ENCODE data around the gene C19orf38. TPM values are rescaled to one million over a fixed set of nuclear protein-coding genes. Genes with fewer than 3 reads are reported as not detected.
A peak's percentile ranks its signal among the peaks of the same experiment; 100 is the strongest.

The C19orf38 gene
- total RNA-seq, 1 experiment from 2014 or later: not detected

GRCh38 chr19:10836479-10837330 lies 11.5 kb upstream of the C19orf38 start (continued):
- TF ChIP-seq, protein P1, sequence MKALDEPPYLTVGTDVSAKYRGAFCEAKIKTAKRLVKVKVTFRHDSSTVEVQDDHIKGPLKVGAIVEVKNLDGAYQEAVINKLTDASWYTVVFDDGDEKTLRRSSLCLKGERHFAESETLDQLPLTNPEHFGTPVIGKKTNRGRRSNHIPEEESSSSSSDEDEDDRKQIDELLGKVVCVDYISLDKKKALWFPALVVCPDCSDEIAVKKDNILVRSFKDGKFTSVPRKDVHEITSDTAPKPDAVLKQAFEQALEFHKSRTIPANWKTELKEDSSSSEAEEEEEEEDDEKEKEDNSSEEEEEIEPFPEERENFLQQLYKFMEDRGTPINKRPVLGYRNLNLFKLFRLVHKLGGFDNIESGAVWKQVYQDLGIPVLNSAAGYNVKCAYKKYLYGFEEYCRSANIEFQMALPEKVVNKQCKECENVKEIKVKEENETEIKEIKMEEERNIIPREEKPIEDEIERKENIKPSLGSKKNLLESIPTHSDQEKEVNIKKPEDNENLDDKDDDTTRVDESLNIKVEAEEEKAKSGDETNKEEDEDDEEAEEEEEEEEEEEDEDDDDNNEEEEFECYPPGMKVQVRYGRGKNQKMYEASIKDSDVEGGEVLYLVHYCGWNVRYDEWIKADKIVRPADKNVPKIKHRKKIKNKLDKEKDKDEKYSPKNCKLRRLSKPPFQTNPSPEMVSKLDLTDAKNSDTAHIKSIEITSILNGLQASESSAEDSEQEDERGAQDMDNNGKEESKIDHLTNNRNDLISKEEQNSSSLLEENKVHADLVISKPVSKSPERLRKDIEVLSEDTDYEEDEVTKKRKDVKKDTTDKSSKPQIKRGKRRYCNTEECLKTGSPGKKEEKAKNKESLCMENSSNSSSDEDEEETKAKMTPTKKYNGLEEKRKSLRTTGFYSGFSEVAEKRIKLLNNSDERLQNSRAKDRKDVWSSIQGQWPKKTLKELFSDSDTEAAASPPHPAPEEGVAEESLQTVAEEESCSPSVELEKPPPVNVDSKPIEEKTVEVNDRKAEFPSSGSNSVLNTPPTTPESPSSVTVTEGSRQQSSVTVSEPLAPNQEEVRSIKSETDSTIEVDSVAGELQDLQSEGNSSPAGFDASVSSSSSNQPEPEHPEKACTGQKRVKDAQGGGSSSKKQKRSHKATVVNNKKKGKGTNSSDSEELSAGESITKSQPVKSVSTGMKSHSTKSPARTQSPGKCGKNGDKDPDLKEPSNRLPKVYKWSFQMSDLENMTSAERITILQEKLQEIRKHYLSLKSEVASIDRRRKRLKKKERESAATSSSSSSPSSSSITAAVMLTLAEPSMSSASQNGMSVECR (CRISPR knock-in tag; IDR thresholded peaks at IDR 0.05; ENCODE audit: borderline replicate concordance): peak; percentile 95
- no peak for TF ChIP-seq GRHL2 (CRISPR knock-in tag; IDR thresholded peaks at IDR 0.05; ENCODE audit: insufficient replicate concordance, severe bottlenecking)
- TF ChIP-seq E2F5 (CRISPR knock-in tag; IDR thresholded peaks at IDR 0.05): peak; percentile 90
- peak; percentile 94 for TF ChIP-seq TEAD1 (CRISPR knock-in tag; IDR thresholded peaks at IDR 0.05)
- TF ChIP-seq ZNF671 (CRISPR knock-in tag; IDR thresholded peaks at IDR 0.05): no peak
- TF ChIP-seq NFYB (CRISPR knock-in tag; conservative IDR thresholded peaks at IDR 0.05; ENCODE audit: low read depth): peak; percentile 42; the same call in 1 of the 2 replicates
- TF ChIP-seq ZNF263 (CRISPR knock-in tag; IDR thresholded peaks at IDR 0.05; ENCODE audit: low read depth): peak; percentile 34; the same call in 1 of the 2 replicates
- TF ChIP-seq ZNF232 (CRISPR knock-in tag; IDR thresholded peaks at IDR 0.05): peak; percentile 92
- TF ChIP-seq, protein P2, sequence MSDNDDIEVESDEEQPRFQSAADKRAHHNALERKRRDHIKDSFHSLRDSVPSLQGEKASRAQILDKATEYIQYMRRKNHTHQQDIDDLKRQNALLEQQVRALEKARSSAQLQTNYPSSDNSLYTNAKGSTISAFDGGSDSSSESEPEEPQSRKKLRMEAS (CRISPR knock-in tag; IDR thresholded peaks at IDR 0.05): peak; percentile 100
- no peak for TF ChIP-seq ZSCAN18 (CRISPR knock-in tag; IDR thresholded peaks at IDR 0.05)
- TF ChIP-seq CREM (CRISPR knock-in tag; IDR thresholded peaks at IDR 0.05): peak; percentile 72; the same call in 1 of the 2 replicates
- TF ChIP-seq OVOL2 (CRISPR knock-in tag; IDR thresholded peaks at IDR 0.05; ENCODE audit: borderline replicate concordance): no peak
- TF ChIP-seq, protein P3, sequence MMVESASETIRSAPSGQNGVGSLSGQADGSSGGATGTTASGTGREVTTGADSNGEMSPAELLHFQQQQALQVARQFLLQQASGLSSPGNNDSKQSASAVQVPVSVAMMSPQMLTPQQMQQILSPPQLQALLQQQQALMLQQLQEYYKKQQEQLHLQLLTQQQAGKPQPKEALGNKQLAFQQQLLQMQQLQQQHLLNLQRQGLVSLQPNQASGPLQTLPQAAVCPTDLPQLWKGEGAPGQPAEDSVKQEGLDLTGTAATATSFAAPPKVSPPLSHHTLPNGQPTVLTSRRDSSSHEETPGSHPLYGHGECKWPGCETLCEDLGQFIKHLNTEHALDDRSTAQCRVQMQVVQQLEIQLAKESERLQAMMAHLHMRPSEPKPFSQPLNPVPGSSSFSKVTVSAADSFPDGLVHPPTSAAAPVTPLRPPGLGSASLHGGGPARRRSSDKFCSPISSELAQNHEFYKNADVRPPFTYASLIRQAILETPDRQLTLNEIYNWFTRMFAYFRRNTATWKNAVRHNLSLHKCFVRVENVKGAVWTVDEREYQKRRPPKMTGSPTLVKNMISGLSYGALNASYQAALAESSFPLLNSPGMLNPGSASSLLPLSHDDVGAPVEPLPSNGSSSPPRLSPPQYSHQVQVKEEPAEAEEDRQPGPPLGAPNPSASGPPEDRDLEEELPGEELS (CRISPR knock-in tag; IDR thresholded peaks at IDR 0.05): peak; percentile 92
- TF ChIP-seq, protein P4, sequence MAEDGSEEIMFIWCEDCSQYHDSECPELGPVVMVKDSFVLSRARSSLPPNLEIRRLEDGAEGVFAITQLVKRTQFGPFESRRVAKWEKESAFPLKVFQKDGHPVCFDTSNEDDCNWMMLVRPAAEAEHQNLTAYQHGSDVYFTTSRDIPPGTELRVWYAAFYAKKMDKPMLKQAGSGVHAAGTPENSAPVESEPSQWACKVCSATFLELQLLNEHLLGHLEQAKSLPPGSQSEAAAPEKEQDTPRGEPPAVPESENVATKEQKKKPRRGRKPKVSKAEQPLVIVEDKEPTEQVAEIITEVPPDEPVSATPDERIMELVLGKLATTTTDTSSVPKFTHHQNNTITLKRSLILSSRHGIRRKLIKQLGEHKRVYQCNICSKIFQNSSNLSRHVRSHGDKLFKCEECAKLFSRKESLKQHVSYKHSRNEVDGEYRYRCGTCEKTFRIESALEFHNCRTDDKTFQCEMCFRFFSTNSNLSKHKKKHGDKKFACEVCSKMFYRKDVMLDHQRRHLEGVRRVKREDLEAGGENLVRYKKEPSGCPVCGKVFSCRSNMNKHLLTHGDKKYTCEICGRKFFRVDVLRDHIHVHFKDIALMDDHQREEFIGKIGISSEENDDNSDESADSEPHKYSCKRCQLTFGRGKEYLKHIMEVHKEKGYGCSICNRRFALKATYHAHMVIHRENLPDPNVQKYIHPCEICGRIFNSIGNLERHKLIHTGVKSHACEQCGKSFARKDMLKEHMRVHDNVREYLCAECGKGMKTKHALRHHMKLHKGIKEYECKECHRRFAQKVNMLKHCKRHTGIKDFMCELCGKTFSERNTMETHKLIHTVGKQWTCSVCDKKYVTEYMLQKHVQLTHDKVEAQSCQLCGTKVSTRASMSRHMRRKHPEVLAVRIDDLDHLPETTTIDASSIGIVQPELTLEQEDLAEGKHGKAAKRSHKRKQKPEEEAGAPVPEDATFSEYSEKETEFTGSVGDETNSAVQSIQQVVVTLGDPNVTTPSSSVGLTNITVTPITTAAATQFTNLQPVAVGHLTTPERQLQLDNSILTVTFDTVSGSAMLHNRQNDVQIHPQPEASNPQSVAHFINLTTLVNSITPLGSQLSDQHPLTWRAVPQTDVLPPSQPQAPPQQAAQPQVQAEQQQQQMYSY (CRISPR knock-in tag; IDR thresholded peaks at IDR 0.05): peak; percentile 56; the same call in 1 of the 2 replicates
- TF ChIP-seq, protein P5, sequence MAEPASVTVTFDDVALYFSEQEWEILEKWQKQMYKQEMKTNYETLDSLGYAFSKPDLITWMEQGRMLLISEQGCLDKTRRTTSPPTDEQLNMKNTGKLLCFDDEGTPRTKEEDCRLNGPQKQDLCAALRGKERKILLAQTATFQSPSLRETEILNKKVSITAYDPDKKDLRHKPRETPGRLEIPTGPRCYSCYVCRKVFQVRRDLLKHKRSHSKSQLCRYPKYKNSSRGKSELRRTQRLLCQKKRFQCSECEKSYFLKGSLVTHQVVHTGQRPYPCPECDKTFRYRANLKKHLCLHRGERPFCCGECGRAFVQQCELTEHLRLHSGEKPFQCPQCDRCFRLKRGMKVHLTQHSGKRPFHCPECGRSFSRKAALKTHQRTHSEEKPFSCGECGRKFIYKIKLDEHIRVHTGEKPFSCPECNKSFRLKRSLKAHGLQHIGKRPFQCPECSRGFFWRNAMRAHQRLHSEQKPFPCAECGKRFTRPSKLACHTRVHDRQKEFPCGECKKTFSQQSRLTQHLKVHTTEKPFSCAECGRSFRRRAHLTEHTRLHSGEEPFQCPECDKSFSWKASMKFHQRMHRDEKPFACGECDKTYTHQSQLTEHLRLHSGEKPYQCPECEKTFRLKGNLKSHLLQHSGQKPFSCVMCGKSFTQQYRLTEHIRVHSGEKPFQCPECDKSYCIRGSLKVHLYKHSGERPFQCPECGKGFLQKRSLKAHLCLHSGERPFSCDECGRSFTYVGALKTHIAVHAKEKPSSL (CRISPR knock-in tag; conservative IDR thresholded peaks at IDR 0.05): no peak
- TF ChIP-seq ERG (CRISPR knock-in tag; IDR thresholded peaks at IDR 0.05): peak; percentile 3; the same call in 1 of the 2 replicates
- no peak for TF ChIP-seq KAT7 (CRISPR knock-in tag; IDR thresholded peaks at IDR 0.05; ENCODE audit: borderline replicate concordance)
- TF ChIP-seq, protein P6, sequence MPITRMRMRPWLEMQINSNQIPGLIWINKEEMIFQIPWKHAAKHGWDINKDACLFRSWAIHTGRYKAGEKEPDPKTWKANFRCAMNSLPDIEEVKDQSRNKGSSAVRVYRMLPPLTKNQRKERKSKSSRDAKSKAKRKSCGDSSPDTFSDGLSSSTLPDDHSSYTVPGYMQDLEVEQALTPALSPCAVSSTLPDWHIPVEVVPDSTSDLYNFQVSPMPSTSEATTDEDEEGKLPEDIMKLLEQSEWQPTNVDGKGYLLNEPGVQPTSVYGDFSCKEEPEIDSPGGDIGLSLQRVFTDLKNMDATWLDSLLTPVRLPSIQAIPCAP (CRISPR knock-in tag; IDR thresholded peaks at IDR 0.05): peak; percentile 96
- TF ChIP-seq ZNF423 (CRISPR knock-in tag; IDR thresholded peaks at IDR 0.05): no peak
- peak; percentile 96 for TF ChIP-seq TCF7 (CRISPR knock-in tag; IDR thresholded peaks at IDR 0.05; ENCODE audit: low read depth)

Measured in WTC11 (cell line).